GM12878 (cell line): ENCODE measurements around the gene CARD19. TPM values are rescaled to one million over a fixed set of nuclear protein-coding genes. Genes with fewer than 3 reads are reported as not detected.

Source experiments
- ATAC-seq: fragments of 200-7000 bp; cut with Tn5 transposase; 3 replicates; pipeline ENCODE4 v1.9.1; 2020; ENCODE audit warnings: mild to moderate bottlenecking, moderate library complexity
- BruUV-seq: library from RNA; stranded (reverse); fragments of 400-500 nt; replicated peaks from 2 replicates; lab custom pipeline; 2021; lab: Mats Ljungman, UMichigan
- CTCF ChIA-PET: fragments of 300-600 bp; sonication (Branson Sonifier 250); formaldehyde crosslinking; extraction: SDS; loops from one replicate; lab custom pipeline; 2021; ENCODE audit warnings: inconsistent platforms; lab: Yijun Ruan, JAX
- POLR2A ChIA-PET: fragments of 350-600 bp; formaldehyde crosslinking; extraction: SDS; loops from one replicate; lab custom pipeline; 2021; ENCODE audit warnings: inconsistent platforms; lab: Charles Lee
- RAD21 ChIA-PET: fragments of 300-600 bp; sonication (Branson Sonifier 250); formaldehyde crosslinking; loops from one replicate; lab custom pipeline; 2023; ENCODE audit warnings: antibody characterized with exemption; ENCODE audit not compliant: unreplicated experiment; lab: Charles Lee
- SMC1A ChIA-PET: fragments of 300-600 bp; sonication (Branson Sonifier 250); formaldehyde crosslinking; loops from one replicate; lab custom pipeline; 2023; ENCODE audit not compliant: unreplicated experiment, uncharacterized antibody; lab: Charles Lee
- DNase-seq: peaks from one replicate; pipeline ENCODE4 v3.0.0-alpha.2; 2011; ENCODE audit warnings: low read depth, low spot score
- FAIRE-seq: peaks from 3 replicates; lab custom pipeline; 2011; peaks lifted over from hg19 to GRCh38; lab: Jason Lieb, UNC
- H2AFZ ChIP-seq: 2 replicates; pipeline ENCODE4 v1.6.0; 2011; ENCODE audit warnings: low read depth, low read length, control low read depth; ENCODE audit not compliant: control insufficient read depth
- H3K27ac ChIP-seq: 2 replicates; pipeline ENCODE4 v1.5.1; 2011; ENCODE audit warnings: control low read depth; ENCODE audit not compliant: control insufficient read depth, insufficient read depth
- H3K27me3 ChIP-seq, 2 experiments: replicated peaks in 1 of 2; 2 replicates each; pipeline versions ENCODE4 v1.6.0 to v1.6.1; 2011; ENCODE audit warnings: low read length in 1 of 2; ENCODE audit not compliant: control insufficient read depth in 2 of 2, insufficient read depth in 2 of 2
- H3K36me3 ChIP-seq, 2 experiments: 2 replicates each; pipeline ENCODE4 v1.5.1; 2011; ENCODE audit warnings: low read length in 1 of 2; ENCODE audit not compliant: control insufficient read depth in 2 of 2, insufficient read depth in 2 of 2
- H3K4me1 ChIP-seq: 2 replicates; pipeline ENCODE4 v1.6.1; 2011; ENCODE audit warnings: mild to moderate bottlenecking, low read length, moderate library complexity, mixed read lengths; ENCODE audit not compliant: control insufficient read depth, insufficient read depth
- H3K4me2 ChIP-seq: 2 replicates; pipeline ENCODE4 v1.6.0; 2011; ENCODE audit warnings: control low read depth; ENCODE audit not compliant: control insufficient read depth, insufficient read depth
- H3K4me3 ChIP-seq: fragments of 200-600 bp; sonication (generic); 2 replicates; pipeline ENCODE4 v1.5.1; 2016
- H3K79me2 ChIP-seq: 2 replicates; pipeline ENCODE4 v1.6.0; 2011; ENCODE audit warnings: low read length; ENCODE audit not compliant: control insufficient read depth, insufficient read depth
- H3K9ac ChIP-seq: 2 replicates; pipeline ENCODE4 v1.8.0; 2011; ENCODE audit warnings: low read length, control low read depth, mixed read lengths; ENCODE audit not compliant: control insufficient read depth, insufficient read depth
- H3K9me3 ChIP-seq: replicated peaks from 3 replicates; pipeline ENCODE4 v1.5.1; 2011; ENCODE audit warnings: mild to moderate bottlenecking, low read length; ENCODE audit not compliant: control insufficient read depth, insufficient read depth
- H4K20me1 ChIP-seq: 2 replicates; pipeline ENCODE4 v1.6.0; 2011; ENCODE audit not compliant: control insufficient read depth, insufficient read depth
- CEBPB ChIP-seq, 2 experiments: fragments of 150-350 bp in 1 of 2; IDR thresholded peaks; 2 replicates each; pipeline ENCODE4 v1.6.1; 2012 to 2014; ENCODE audit warnings: low read depth in 2 of 2, low read length in 2 of 2, borderline replicate concordance in 1 of 2, inconsistent platforms in 1 of 2
- EED ChIP-seq: sonication (generic); IDR thresholded peaks from 2 replicates; pipeline ENCODE4 v1.6.1; 2016; ENCODE audit warnings: antibody characterized with exemption, low read depth
- EP300 ChIP-seq, 2 experiments: fragments of 150-350 bp in 1 of 2; IDR thresholded peaks; 2 replicates each; pipeline ENCODE4 v1.6.1; 2011 to 2012; ENCODE audit warnings: low read depth in 2 of 2, low read length in 2 of 2, borderline replicate concordance in 1 of 2, improper control_type of control experiment in 1 of 2, inconsistent platforms in 1 of 2; ENCODE audit not compliant: control insufficient read depth in 1 of 2
- MTA2 ChIP-seq: fragments of 450-650 bp; IDR thresholded peaks from 2 replicates; pipeline ENCODE4 v1.6.1; 2016; ENCODE audit warnings: low read depth, mild to moderate bottlenecking, moderate library complexity
- POLR2AphosphoS2 ChIP-seq: IDR thresholded peaks from 2 replicates; pipeline ENCODE4 v1.6.1; 2011; ENCODE audit warnings: low read depth, mild to moderate bottlenecking, low read length, improper control_type of control experiment, moderate library complexity
- RCOR1 ChIP-seq: conservative IDR thresholded peaks from 2 replicates; pipeline ENCODE4 v1.6.1; 2012; ENCODE audit warnings: low read depth, low read length, improper control_type of control experiment
- TCF12 ChIP-seq: IDR thresholded peaks from 2 replicates; pipeline ENCODE4 v1.6.1; 2011; ENCODE audit warnings: low read depth, mild to moderate bottlenecking, low read length
- ZBED1 ChIP-seq: IDR thresholded peaks from 2 replicates; pipeline ENCODE4 v1.6.1; 2016; ENCODE audit warnings: borderline replicate concordance
- WGBS: methylation state at CpG from one replicate; pipeline ENCODE4 v1.1.6; 2016; ENCODE audit warnings: low lambda C conversion rate; ENCODE audit not compliant: insufficient replicate concordance, insufficient coverage; ENCODE audit errors: missing lambda C conversion rate; 5-methylcytosine and 5-hydroxymethylcytosine counted together
- in situ Hi-C: fragments of 300-500 bp; cut with MboI; formaldehyde crosslinking; loops from 9 replicates; pipeline ENCODE4 v1.14.3; 2018; ENCODE audit warnings: mixed read lengths
- intact Hi-C: fragments of 100-400 bp; cut with micrococcal nuclease; formaldehyde crosslinking; loops from one replicate; pipeline ENCODE4 v1.14.2; 2022; ENCODE audit not compliant: unreplicated experiment
- polyA plus RNA-seq, 11 experiments: library from polyadenylated mRNA; depleted of rRNA in 4 of 11; unstranded in 6 of 11; stranded (reverse) in 5 of 11; fragments of >200 nt; fragmentation: Nextera tagmentation in 4 of 11; fragmentation: Illumina TruSeq in 1 of 11; extraction: Ambion mirVana in 4 of 11; extraction: Trizol in 1 of 11; gene quantifications; 1 replicate in 1 of 11; 2 replicates in 10 of 11; pipeline versions ENCODE4 v1.2.1 to v1.2.3, GENCODE V29; 2011 to 2016; ENCODE audit warnings: inconsistent platforms in 2 of 11, missing spikeins in 2 of 11, low read depth in 1 of 11
- total RNA-seq, 4 experiments: library from RNA; depleted of rRNA in 3 of 4; stranded (reverse); fragments of >200 nt in 3 of 4; fragmentation: Illumina TruSeq in 1 of 4; extraction: Trizol in 1 of 4; gene quantifications; 2 replicates each; pipeline versions ENCODE4 v1.2.1 to v1.2.3, GENCODE V29; 2013 to 2021

Gene CARD19
- total and polyA plus RNA-seq, 10 of the 15 experiments (the other 5 are each of a cell fraction or from before 2014, with no cell fraction given) = 0.61 to 41.6 (median 19.9) TPM

DNA sequence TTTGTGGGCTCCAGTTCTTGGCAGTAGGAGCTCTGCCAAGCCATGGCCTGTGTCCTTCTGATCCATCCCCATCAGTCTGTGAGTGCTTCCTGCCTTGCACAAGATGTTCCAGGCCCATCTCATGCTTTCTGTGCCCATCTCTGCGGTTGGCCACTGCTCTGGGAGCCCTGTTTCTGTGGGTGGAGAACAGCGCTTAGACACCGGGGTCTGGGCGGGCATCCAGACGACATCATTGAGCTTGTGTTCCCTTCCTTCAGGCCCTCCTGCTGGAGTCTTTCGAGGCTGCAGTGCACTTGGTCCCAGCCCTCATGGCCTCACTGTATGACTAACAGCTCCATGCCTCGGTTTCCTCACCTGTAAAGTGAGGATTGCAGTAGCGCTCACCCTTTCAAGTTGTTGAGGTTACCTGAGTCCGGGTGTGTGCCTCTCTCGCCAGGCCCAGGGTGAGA lies 14.9 kb upstream of the CARD19 start:
- intact Hi-C loops = no loop called here
- H3K4me3 ChIP-seq = no peak overlapping the region
- POLR2A ChIA-PET = no interaction called here
- H3K27ac ChIP-seq = no peak overlapping the region
- H3K4me2 ChIP-seq = no peak overlapping the region
- no peaks in the 10 kb centered on the region for H4K20me1 ChIP-seq
- FAIRE-seq = no peak
- no peak for DNase-seq
- SMC1A ChIA-PET = interaction anchor here (0.6 to 1.2 kb wide), 2 partner anchors 17 to 163 kb away, joined by 3 to 4 read pairs; no protein-coding TSS in a partner anchor
- RAD21 ChIA-PET = no interaction called here
- peaks cover 3% of the 10 kb centered on the region; the same call in 1 of the 2 replicates for H3K4me1 ChIP-seq
- H3K9ac ChIP-seq = no peak overlapping the region
- peaks cover 13 to 17% of the 10 kb centered on the region in 2 experiments for H3K36me3 ChIP-seq
- H3K9me3 ChIP-seq = peaks cover 1% of the 10 kb centered on the region; the same call in 2 of the 3 replicates
- H2AFZ ChIP-seq = no peak overlapping the region
- CTCF ChIA-PET = no interaction called here
- no TSS peak for BruUV-seq
- TF ChIP-seq ZBED1 (no peak), EED (no peak), MTA2 (no peak), TCF12 (no peak), POLR2AphosphoS2 (no peak), RCOR1 (no peak), EP300 (IDR thresholded peaks at IDR 0.05; ENCODE audit: borderline replicate concordance in 1 of 2, control insufficient read depth in 1 of 2, low read depth in 2 of 2, low read length in 2 of 2) (no peak), CEBPB (IDR thresholded peaks at IDR 0.05; ENCODE audit: borderline replicate concordance in 1 of 2, low read depth in 2 of 2, low read length in 2 of 2) (no peak)
- TF ChIP-seq, all 136 proteins: peak for 0
- H3K27me3 ChIP-seq = no peaks in the 10 kb centered on the region
- 95% methylated on average over 10 of the region's 10 CpGs for WGBS
- ATAC-seq = no peak
- in situ Hi-C loops = no loop called here
- H3K79me2 ChIP-seq = no peaks in the 10 kb centered on the region
